HepG2 (cell line): ENCODE results near the gene TNP2. TPM values are rescaled to one million over a fixed set of nuclear protein-coding genes. Genes with fewer than 3 reads are reported as not detected.

Experiments used
- ATRX ChIP-seq: sonication (generic); formaldehyde crosslinking; IDR thresholded peaks from 2 replicates; pipeline ENCODE4 v1.4.0; 2020; ENCODE audit warnings: missing genetic modification reagents, borderline replicate concordance
- BHLHE40 ChIP-seq: IDR thresholded peaks from 2 replicates; pipeline ENCODE4 v1.6.1; 2011; ENCODE audit warnings: low read length, improper control_type of control experiment
- PITX1 ChIP-seq: sonication (generic); formaldehyde crosslinking; IDR thresholded peaks from 2 replicates; pipeline ENCODE4 v1.5.1; 2020; ENCODE audit warnings: mild to moderate bottlenecking, missing genetic modification reagents
- ZNF232 ChIP-seq: sonication (generic); formaldehyde crosslinking; IDR thresholded peaks from 2 replicates; pipeline ENCODE4 v1.4.0; 2020; ENCODE audit warnings: missing genetic modification reagents, borderline replicate concordance
- ZNF547 ChIP-seq: sonication (generic); formaldehyde crosslinking; IDR thresholded peaks from 2 replicates; pipeline ENCODE4 v1.5.1; 2020; ENCODE audit warnings: mild to moderate bottlenecking, missing genetic modification reagents
- ZNF567 ChIP-seq: sonication (generic); formaldehyde crosslinking; IDR thresholded peaks from 2 replicates; pipeline ENCODE4 v1.8.1; 2023; ENCODE audit warnings: mild to moderate bottlenecking, missing genetic modification reagents, borderline replicate concordance
- ZNF629 ChIP-seq: sonication (generic); formaldehyde crosslinking; conservative IDR thresholded peaks from 2 replicates; pipeline ENCODE4 v1.5.0; 2020; ENCODE audit warnings: missing genetic modification reagents
- polyA plus RNA-seq, 8 experiments: library from polyadenylated mRNA; depleted of rRNA in 3 of 8; stranded (reverse) in 7 of 8; unstranded in 1 of 8; fragments of >200 nt; fragmentation: Illumina TruSeq in 4 of 8; extraction: Trizol in 4 of 8; gene quantifications; 2 replicates each; pipeline versions ENCODE4 v1.2.1 to v1.2.3, GENCODE V29; 2011 to 2016; ENCODE audit warnings: low read depth in 4 of 8, missing spikeins in 1 of 8, mixed read lengths in 1 of 8; ENCODE audit not compliant: insufficient read depth in 1 of 8
- total RNA-seq, 5 experiments: library from RNA; depleted of rRNA; stranded (reverse); fragments of >200 nt; fragmentation: Illumina TruSeq; extraction: Trizol; gene quantifications; 2 replicates each; pipeline ENCODE4 v1.2.3, GENCODE V29; 2016; ENCODE audit warnings: low read depth in 1 of 5
- TF ChIP-seq, protein P1 (sequence below): sonication (generic); formaldehyde crosslinking; IDR thresholded peaks from 2 replicates; pipeline ENCODE4 v1.8.0; 2022; ENCODE audit warnings: mild to moderate bottlenecking, missing genetic modification reagents; ENCODE audit not compliant: insufficient replicate concordance
- TF ChIP-seq, protein P2 (sequence below): IDR thresholded peaks from 2 replicates; pipeline ENCODE4 v1.6.1; 2016; ENCODE audit warnings: low read depth, missing genetic modification reagents, missing compliant biosample characterization
- TF ChIP-seq, protein P3 (sequence below): sonication (generic); formaldehyde crosslinking; IDR thresholded peaks from 2 replicates; pipeline ENCODE4 v1.4.0; 2020; ENCODE audit warnings: missing genetic modification reagents
- TF ChIP-seq, protein P4 (sequence below): sonication (generic); formaldehyde crosslinking; IDR thresholded peaks from 2 replicates; pipeline ENCODE4 v1.4.0; 2020; ENCODE audit warnings: mild to moderate bottlenecking, missing genetic modification reagents, borderline replicate concordance
- TF ChIP-seq, protein P5 (sequence below): sonication (generic); formaldehyde crosslinking; IDR thresholded peaks from 2 replicates; pipeline ENCODE4 v1.9.0; 2021; ENCODE audit warnings: missing genetic modification reagents, borderline replicate concordance
- TF ChIP-seq, protein P6 (sequence below): sonication (generic); formaldehyde crosslinking; IDR thresholded peaks from 2 replicates; pipeline ENCODE4 v1.8.0; 2022; ENCODE audit warnings: missing genetic modification reagents, mild to moderate bottlenecking, borderline replicate concordance

Gene TNP2
- total and polyA plus RNA-seq, 2 of the 13 experiments (the other 11 are each of a cell fraction or from before 2014, with no cell fraction given), result not detected

DNA sequence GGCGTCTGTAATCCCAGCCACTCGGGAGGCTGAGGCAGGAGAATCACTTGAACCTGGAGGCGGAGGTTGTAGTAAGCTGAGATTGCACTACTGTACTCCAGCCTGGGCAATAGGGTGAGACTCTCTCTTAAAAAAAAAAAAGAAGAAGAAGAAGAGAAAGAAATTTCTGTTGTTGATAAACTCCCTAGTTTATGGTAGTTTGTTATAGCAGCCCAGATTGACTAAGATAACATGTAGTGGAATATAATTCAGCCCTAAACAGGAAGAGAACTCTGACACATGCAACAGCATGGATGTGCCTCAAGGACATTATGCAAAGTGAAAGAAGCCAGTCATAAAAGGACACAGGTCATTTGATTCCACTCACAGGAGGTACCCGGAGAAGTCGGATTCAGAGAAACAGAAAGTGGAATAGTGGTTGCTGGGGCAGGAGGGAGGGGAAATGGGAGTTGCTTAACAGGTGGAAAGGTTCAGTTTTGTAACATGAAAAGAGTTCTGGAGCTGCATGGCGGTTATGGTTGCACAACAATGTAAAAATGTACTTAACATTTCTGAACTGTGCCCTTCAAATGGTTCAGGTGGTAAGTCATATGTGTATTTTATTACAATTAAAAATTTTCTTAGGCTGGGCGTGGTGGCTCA is 38.0 kb upstream of the TNP2 start (continued):
- TF ChIP-seq, protein P1, sequence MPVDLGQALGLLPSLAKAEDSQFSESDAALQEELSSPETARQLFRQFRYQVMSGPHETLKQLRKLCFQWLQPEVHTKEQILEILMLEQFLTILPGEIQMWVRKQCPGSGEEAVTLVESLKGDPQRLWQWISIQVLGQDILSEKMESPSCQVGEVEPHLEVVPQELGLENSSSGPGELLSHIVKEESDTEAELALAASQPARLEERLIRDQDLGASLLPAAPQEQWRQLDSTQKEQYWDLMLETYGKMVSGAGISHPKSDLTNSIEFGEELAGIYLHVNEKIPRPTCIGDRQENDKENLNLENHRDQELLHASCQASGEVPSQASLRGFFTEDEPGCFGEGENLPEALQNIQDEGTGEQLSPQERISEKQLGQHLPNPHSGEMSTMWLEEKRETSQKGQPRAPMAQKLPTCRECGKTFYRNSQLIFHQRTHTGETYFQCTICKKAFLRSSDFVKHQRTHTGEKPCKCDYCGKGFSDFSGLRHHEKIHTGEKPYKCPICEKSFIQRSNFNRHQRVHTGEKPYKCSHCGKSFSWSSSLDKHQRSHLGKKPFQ (CRISPR knock-in tag), result peak; percentile 99
- TF ChIP-seq ATRX (CRISPR knock-in tag), result no peak
- TF ChIP-seq, protein P2, sequence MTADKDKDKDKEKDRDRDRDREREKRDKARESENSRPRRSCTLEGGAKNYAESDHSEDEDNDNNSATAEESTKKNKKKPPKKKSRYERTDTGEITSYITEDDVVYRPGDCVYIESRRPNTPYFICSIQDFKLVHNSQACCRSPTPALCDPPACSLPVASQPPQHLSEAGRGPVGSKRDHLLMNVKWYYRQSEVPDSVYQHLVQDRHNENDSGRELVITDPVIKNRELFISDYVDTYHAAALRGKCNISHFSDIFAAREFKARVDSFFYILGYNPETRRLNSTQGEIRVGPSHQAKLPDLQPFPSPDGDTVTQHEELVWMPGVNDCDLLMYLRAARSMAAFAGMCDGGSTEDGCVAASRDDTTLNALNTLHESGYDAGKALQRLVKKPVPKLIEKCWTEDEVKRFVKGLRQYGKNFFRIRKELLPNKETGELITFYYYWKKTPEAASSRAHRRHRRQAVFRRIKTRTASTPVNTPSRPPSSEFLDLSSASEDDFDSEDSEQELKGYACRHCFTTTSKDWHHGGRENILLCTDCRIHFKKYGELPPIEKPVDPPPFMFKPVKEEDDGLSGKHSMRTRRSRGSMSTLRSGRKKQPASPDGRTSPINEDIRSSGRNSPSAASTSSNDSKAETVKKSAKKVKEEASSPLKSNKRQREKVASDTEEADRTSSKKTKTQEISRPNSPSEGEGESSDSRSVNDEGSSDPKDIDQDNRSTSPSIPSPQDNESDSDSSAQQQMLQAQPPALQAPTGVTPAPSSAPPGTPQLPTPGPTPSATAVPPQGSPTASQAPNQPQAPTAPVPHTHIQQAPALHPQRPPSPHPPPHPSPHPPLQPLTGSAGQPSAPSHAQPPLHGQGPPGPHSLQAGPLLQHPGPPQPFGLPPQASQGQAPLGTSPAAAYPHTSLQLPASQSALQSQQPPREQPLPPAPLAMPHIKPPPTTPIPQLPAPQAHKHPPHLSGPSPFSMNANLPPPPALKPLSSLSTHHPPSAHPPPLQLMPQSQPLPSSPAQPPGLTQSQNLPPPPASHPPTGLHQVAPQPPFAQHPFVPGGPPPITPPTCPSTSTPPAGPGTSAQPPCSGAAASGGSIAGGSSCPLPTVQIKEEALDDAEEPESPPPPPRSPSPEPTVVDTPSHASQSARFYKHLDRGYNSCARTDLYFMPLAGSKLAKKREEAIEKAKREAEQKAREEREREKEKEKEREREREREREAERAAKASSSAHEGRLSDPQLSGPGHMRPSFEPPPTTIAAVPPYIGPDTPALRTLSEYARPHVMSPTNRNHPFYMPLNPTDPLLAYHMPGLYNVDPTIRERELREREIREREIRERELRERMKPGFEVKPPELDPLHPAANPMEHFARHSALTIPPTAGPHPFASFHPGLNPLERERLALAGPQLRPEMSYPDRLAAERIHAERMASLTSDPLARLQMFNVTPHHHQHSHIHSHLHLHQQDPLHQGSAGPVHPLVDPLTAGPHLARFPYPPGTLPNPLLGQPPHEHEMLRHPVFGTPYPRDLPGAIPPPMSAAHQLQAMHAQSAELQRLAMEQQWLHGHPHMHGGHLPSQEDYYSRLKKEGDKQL (CRISPR knock-in tag), result no peak; the same call in 1 of the 2 replicates
- TF ChIP-seq PITX1 (CRISPR knock-in tag), result peak; percentile 7; the same call in 1 of the 2 replicates
- TF ChIP-seq, protein P3, sequence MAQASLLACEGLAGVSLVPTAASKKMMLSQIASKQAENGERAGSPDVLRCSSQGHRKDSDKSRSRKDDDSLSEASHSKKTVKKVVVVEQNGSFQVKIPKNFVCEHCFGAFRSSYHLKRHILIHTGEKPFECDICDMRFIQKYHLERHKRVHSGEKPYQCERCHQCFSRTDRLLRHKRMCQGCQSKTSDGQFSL (CRISPR knock-in tag), result peak; percentile 22; the same call in 1 of the 2 replicates
- TF ChIP-seq ZNF547, result no peak
- TF ChIP-seq ZNF232 (CRISPR knock-in tag), result peak; percentile 4; the same call in 1 of the 2 replicates
- TF ChIP-seq, protein P4, sequence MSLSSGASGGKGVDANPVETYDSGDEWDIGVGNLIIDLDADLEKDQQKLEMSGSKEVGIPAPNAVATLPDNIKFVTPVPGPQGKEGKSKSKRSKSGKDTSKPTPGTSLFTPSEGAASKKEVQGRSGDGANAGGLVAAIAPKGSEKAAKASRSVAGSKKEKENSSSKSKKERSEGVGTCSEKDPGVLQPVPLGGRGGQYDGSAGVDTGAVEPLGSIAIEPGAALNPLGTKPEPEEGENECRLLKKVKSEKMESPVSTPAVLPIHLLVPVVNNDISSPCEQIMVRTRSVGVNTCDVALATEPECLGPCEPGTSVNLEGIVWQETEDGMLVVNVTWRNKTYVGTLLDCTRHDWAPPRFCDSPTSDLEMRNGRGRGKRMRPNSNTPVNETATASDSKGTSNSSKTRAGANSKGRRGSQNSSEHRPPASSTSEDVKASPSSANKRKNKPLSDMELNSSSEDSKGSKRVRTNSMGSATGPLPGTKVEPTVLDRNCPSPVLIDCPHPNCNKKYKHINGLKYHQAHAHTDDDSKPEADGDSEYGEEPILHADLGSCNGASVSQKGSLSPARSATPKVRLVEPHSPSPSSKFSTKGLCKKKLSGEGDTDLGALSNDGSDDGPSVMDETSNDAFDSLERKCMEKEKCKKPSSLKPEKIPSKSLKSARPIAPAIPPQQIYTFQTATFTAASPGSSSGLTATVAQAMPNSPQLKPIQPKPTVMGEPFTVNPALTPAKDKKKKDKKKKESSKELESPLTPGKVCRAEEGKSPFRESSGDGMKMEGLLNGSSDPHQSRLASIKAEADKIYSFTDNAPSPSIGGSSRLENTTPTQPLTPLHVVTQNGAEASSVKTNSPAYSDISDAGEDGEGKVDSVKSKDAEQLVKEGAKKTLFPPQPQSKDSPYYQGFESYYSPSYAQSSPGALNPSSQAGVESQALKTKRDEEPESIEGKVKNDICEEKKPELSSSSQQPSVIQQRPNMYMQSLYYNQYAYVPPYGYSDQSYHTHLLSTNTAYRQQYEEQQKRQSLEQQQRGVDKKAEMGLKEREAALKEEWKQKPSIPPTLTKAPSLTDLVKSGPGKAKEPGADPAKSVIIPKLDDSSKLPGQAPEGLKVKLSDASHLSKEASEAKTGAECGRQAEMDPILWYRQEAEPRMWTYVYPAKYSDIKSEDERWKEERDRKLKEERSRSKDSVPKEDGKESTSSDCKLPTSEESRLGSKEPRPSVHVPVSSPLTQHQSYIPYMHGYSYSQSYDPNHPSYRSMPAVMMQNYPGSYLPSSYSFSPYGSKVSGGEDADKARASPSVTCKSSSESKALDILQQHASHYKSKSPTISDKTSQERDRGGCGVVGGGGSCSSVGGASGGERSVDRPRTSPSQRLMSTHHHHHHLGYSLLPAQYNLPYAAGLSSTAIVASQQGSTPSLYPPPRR, result no peak
- no peak for TF ChIP-seq ZNF567 (CRISPR knock-in tag)
- TF ChIP-seq, protein P5, sequence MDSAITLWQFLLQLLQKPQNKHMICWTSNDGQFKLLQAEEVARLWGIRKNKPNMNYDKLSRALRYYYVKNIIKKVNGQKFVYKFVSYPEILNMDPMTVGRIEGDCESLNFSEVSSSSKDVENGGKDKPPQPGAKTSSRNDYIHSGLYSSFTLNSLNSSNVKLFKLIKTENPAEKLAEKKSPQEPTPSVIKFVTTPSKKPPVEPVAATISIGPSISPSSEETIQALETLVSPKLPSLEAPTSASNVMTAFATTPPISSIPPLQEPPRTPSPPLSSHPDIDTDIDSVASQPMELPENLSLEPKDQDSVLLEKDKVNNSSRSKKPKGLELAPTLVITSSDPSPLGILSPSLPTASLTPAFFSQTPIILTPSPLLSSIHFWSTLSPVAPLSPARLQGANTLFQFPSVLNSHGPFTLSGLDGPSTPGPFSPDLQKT (CRISPR knock-in tag), result no peak
- peak; percentile 49 for TF ChIP-seq ZNF629 (CRISPR knock-in tag)
- TF ChIP-seq BHLHE40, result no peak
- TF ChIP-seq, protein P6, sequence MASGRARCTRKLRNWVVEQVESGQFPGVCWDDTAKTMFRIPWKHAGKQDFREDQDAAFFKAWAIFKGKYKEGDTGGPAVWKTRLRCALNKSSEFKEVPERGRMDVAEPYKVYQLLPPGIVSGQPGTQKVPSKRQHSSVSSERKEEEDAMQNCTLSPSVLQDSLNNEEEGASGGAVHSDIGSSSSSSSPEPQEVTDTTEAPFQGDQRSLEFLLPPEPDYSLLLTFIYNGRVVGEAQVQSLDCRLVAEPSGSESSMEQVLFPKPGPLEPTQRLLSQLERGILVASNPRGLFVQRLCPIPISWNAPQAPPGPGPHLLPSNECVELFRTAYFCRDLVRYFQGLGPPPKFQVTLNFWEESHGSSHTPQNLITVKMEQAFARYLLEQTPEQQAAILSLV (CRISPR knock-in tag), result no peak
